Measurements from ENCODE around the gene TPSG1. TPM values are rescaled to one million over a fixed set of nuclear protein-coding genes. Genes with fewer than 3 reads are reported as not detected.
"Not testable (repeated sequence)": the region's sequence is repeated elsewhere in the genome, so short reads cannot be mapped to it uniquely, and the experiment has no call there.

The TPSG1 gene
- total RNA-seq, 1 experiment from 2014 or later = not detected

- no peaks in the 10 kb centered on the region for H3K27me3 Mint-ChIP-seq (ENCODE audit: low read depth)
- H3K27me3 ChIP-seq (ENCODE audit: insufficient read depth, low read length) = no peaks in the 10 kb centered on the region
- H3K4ac ChIP-seq (ENCODE audit: low read depth, low read length) = no peak overlapping the region
- no peak overlapping the region for H3K4me3 Mint-ChIP-seq
- H3K27ac ChIP-seq (ENCODE audit: insufficient read length, low read depth, low read length) = no peak overlapping the region
- H3K4me1 Mint-ChIP-seq = peaks cover 7 to 18% of the 10 kb centered on the region in 2 experiments; a peak in 3 of 4 replicates
- no peak overlapping the region for H3K4me2 ChIP-seq (ENCODE audit: insufficient read depth, insufficient read length, low read length)
- TF ChIP-seq, protein P1, sequence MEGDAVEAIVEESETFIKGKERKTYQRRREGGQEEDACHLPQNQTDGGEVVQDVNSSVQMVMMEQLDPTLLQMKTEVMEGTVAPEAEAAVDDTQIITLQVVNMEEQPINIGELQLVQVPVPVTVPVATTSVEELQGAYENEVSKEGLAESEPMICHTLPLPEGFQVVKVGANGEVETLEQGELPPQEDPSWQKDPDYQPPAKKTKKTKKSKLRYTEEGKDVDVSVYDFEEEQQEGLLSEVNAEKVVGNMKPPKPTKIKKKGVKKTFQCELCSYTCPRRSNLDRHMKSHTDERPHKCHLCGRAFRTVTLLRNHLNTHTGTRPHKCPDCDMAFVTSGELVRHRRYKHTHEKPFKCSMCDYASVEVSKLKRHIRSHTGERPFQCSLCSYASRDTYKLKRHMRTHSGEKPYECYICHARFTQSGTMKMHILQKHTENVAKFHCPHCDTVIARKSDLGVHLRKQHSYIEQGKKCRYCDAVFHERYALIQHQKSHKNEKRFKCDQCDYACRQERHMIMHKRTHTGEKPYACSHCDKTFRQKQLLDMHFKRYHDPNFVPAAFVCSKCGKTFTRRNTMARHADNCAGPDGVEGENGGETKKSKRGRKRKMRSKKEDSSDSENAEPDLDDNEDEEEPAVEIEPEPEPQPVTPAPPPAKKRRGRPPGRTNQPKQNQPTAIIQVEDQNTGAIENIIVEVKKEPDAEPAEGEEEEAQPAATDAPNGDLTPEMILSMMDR (conservative IDR thresholded peaks at IDR 0.05) = no peak
- no peak overlapping the region for H3K9ac ChIP-seq (ENCODE audit: extremely low read depth, insufficient read length, low read length)
- H3K9me3 ChIP-seq (ENCODE audit: control insufficient read depth, low read depth, low read length) = no peaks in the 10 kb centered on the region
- no peak overlapping the region for H3K18ac ChIP-seq (ENCODE audit: insufficient read length, low read depth, low read length)
- no peak overlapping the region for H2BK120ac ChIP-seq (ENCODE audit: low read depth, low read length, poor library complexity, severe bottlenecking)
- no peaks in the 10 kb centered on the region for H3K79me2 ChIP-seq (ENCODE audit: insufficient read depth, low read length)
- peak; percentile 77 for DNase-seq
- H2AFZ ChIP-seq (ENCODE audit: low read length) = no peak overlapping the region
- no peaks in the 10 kb centered on the region for H3K9me3 Mint-ChIP-seq
- no CpG with 5 or more reads among the region's 32 CpGs for WGBS (ENCODE audit: extremely low coverage, insufficient read length, low lambda C conversion rate)
- no peaks in the 10 kb centered on the region for H3K4me1 ChIP-seq (ENCODE audit: insufficient read depth, low read length)
- H3K14ac ChIP-seq (ENCODE audit: insufficient read depth, low read length) = no peak overlapping the region
- H3K36me3 Mint-ChIP-seq (ENCODE audit: insufficient read depth in 1 of 3, low read depth in 3 of 3) = peaks cover 0 to 8% (median 7%) of the 10 kb centered on the region in 3 experiments; a peak in 3 of 7 replicates
- H2BK15ac ChIP-seq (ENCODE audit: low read depth, low read length) = no peak overlapping the region
- no peak overlapping the region for H4K8ac ChIP-seq (replicated peaks; ENCODE audit: insufficient read length, low read depth, low read length)
- H3K23me2 ChIP-seq (ENCODE audit: insufficient read length, low read depth, low read length, poor library complexity, severe bottlenecking) = no peaks in the 10 kb centered on the region
- no peak overlapping the region for H2BK20ac ChIP-seq (ENCODE audit: low read depth, low read length, poor library complexity, severe bottlenecking)
- H3K79me1 ChIP-seq (ENCODE audit: insufficient read depth, low read depth, low read length, poor library complexity, severe bottlenecking) = no peaks in the 10 kb centered on the region
- no peak overlapping the region for H2AK5ac ChIP-seq (ENCODE audit: insufficient read length, low read length)
- H3T11ph ChIP-seq (ENCODE audit: low read length) = no peak overlapping the region
- H3K27ac Mint-ChIP-seq = no peak overlapping the region
- no peak overlapping the region for H2BK5ac ChIP-seq (ENCODE audit: insufficient read length, low read length)
- no peak overlapping the region for H4K91ac ChIP-seq (ENCODE audit: insufficient read length, low read depth, low read length)
- H3K56ac ChIP-seq (ENCODE audit: insufficient read length, low read depth, low read length) = no peak overlapping the region
- no peak overlapping the region for H3K23ac ChIP-seq (ENCODE audit: insufficient read length, low read depth, low read length)
- no peaks in the 10 kb centered on the region for H4K20me1 ChIP-seq (ENCODE audit: control insufficient read depth, insufficient read depth, insufficient read length)
- no peak overlapping the region for H4K5ac ChIP-seq (ENCODE audit: insufficient read length, low read depth, low read length)
- H2BK12ac ChIP-seq (ENCODE audit: insufficient read length, low read depth, low read length) = no peak overlapping the region
Observed at GRCh38 chr16:1188432-1189189, 36.5 kb downstream of the TPSG1 start.

- not testable (repeated sequence) for H3K4me3 Mint-ChIP-seq; H3K36me3 Mint-ChIP-seq (ENCODE audit: insufficient read depth in 1 of 3, low read depth in 3 of 3); H4K5ac ChIP-seq (ENCODE audit: insufficient read length, low read depth, low read length); H2AK5ac ChIP-seq (ENCODE audit: insufficient read length, low read length); H2BK20ac ChIP-seq (ENCODE audit: low read depth, low read length, poor library complexity, severe bottlenecking); H4K8ac ChIP-seq (replicated peaks; ENCODE audit: insufficient read length, low read depth, low read length); H3K18ac ChIP-seq (ENCODE audit: insufficient read length, low read depth, low read length); H3K4me1 ChIP-seq (ENCODE audit: insufficient read depth, low read length); H4K20me1 ChIP-seq (ENCODE audit: control insufficient read depth, insufficient read depth, insufficient read length); H3K27me3 ChIP-seq (ENCODE audit: insufficient read depth, low read length); H3K14ac ChIP-seq (ENCODE audit: insufficient read depth, low read length); H3K9me3 Mint-ChIP-seq; H3K23me2 ChIP-seq (ENCODE audit: insufficient read length, low read depth, low read length, poor library complexity, severe bottlenecking); H2BK15ac ChIP-seq (ENCODE audit: low read depth, low read length); H3K27me3 Mint-ChIP-seq (ENCODE audit: low read depth); H2BK12ac ChIP-seq (ENCODE audit: insufficient read length, low read depth, low read length); H3K27ac Mint-ChIP-seq; H3K79me1 ChIP-seq (ENCODE audit: insufficient read depth, low read depth, low read length, poor library complexity, severe bottlenecking); H3K9me3 ChIP-seq (ENCODE audit: control insufficient read depth, low read depth, low read length); H2BK120ac ChIP-seq (ENCODE audit: low read depth, low read length, poor library complexity, severe bottlenecking); H3K4me2 ChIP-seq (ENCODE audit: insufficient read depth, insufficient read length, low read length); H4K91ac ChIP-seq (ENCODE audit: insufficient read length, low read depth, low read length); DNase-seq; H3T11ph ChIP-seq (ENCODE audit: low read length); H3K4ac ChIP-seq (ENCODE audit: low read depth, low read length); H3K79me2 ChIP-seq (ENCODE audit: insufficient read depth, low read length); H3K27ac ChIP-seq (ENCODE audit: insufficient read length, low read depth, low read length); H2AFZ ChIP-seq (ENCODE audit: low read length); H3K23ac ChIP-seq (ENCODE audit: insufficient read length, low read depth, low read length); H2BK5ac ChIP-seq (ENCODE audit: insufficient read length, low read length); H3K56ac ChIP-seq (ENCODE audit: insufficient read length, low read depth, low read length); H3K9ac ChIP-seq (ENCODE audit: extremely low read depth, insufficient read length, low read length)
- no CpG with 5 or more reads among the region's 86 CpGs for WGBS (ENCODE audit: extremely low coverage, insufficient read length, low lambda C conversion rate)
- H3K4me1 Mint-ChIP-seq = peaks cover 3 to 17% of the 10 kb centered on the region in 2 experiments; a peak in 2 of 4 replicates
Observed at GRCh38 chr16:1185460-1186207, 39.4 kb downstream of the TPSG1 start.

Measured in H9 (cell line).